ENCODE measurements around the gene LAMB1.

DNA sequence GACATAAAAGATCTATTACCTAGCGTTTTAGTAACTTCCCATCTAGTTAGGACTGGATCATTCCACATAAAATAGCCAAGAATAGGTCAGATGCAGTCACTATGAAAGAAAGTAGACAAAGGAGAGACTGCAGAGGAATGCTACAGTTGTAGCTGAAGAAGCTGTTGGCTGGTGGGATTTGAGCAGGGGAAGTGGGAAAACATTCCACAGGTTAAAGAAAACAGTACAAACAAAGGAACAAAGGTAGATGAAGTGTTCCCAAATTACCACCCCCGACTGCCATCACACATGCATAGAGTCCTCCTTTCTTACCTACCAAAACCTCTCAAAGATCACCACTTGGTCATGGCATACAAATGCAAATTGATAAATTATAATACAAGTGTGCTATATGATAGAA, 70.2 kb downstream of the LAMB1 start:
- TF ChIP-seq POLR2AphosphoS5 (IDR thresholded peaks at IDR 0.05) (no peak), POLR2A (IDR thresholded peaks at IDR 0.05) (no peak)
- TF ChIP-seq, protein P1, sequence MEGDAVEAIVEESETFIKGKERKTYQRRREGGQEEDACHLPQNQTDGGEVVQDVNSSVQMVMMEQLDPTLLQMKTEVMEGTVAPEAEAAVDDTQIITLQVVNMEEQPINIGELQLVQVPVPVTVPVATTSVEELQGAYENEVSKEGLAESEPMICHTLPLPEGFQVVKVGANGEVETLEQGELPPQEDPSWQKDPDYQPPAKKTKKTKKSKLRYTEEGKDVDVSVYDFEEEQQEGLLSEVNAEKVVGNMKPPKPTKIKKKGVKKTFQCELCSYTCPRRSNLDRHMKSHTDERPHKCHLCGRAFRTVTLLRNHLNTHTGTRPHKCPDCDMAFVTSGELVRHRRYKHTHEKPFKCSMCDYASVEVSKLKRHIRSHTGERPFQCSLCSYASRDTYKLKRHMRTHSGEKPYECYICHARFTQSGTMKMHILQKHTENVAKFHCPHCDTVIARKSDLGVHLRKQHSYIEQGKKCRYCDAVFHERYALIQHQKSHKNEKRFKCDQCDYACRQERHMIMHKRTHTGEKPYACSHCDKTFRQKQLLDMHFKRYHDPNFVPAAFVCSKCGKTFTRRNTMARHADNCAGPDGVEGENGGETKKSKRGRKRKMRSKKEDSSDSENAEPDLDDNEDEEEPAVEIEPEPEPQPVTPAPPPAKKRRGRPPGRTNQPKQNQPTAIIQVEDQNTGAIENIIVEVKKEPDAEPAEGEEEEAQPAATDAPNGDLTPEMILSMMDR (IDR thresholded peaks at IDR 0.05), result no peak

Data from suprapubic skin (tissue), 4 donors.